Tibial artery (tissue), 4 donors: ENCODE measurements around the gene CRIP3.

Source experiments
- DNase-seq, 2 donors: peaks; one replicate each; pipeline ENCODE4 v3.0.0-alpha.2; 2019
- H3K27ac ChIP-seq, 2 donors: fragments of 200-600 bp; sonication (generic) in 1 of 2; 1 replicate in 1 of 2; 2 replicates in 1 of 2; pipeline ENCODE4 v1.5.1; 2018 to 2019; ENCODE audit warnings: mild to moderate bottlenecking in 1 of 2
- H3K27me3 ChIP-seq, 2 donors: fragments of 200-600 bp; sonication (generic) in 1 of 2; one replicate each; pipeline versions ENCODE4 v1.5.1 to v1.6.0; 2016 to 2019
- H3K36me3 ChIP-seq, 3 donors: fragments of 200-600 bp; sonication (generic) in 2 of 3; one replicate each; pipeline ENCODE4 v1.5.1; 2016 to 2019; ENCODE audit warnings: mild to moderate bottlenecking in 2 of 3
- H3K4me1 ChIP-seq, 4 donors: fragments of 200-600 bp; sonication (generic) in 2 of 4; 1 replicate in 3 of 4; 2 replicates in 1 of 4; pipeline ENCODE4 v1.5.1; 2016 to 2019
- H3K4me3 ChIP-seq, 2 donors: fragments of 200-600 bp; sonication (generic) in 1 of 2; 1 replicate in 1 of 2; 2 replicates in 1 of 2; pipeline ENCODE4 v1.5.1; 2018 to 2019; ENCODE audit warnings: mild to moderate bottlenecking in 2 of 2
- H3K9me3 ChIP-seq, 3 donors: fragments of 200-600 bp; sonication (generic) in 1 of 3; one replicate each; pipeline ENCODE4 v1.5.1; 2016 to 2019
- CTCF ChIP-seq, 2 experiments: fragments of 200-600 bp in 1 of 2; fragments of 450-650 bp in 1 of 2; IDR thresholded peaks; one replicate each; pipeline ENCODE4 v1.5.1; 2017 to 2019; ENCODE audit warnings: antibody characterized with exemption in 2 of 2, mild to moderate bottlenecking in 1 of 2, moderate library complexity in 1 of 2
- intact Hi-C: fragments of 100-400 bp; cut with DNase I; formaldehyde crosslinking; loops from one replicate; pipeline ENCODE4 v1.15.0; 2023; ENCODE audit warnings: low total_unique reads

Gene CRIP3

GRCh38 chr6:43263314-43264178 is 45.1 kb downstream of the CRIP3 start:
- peaks cover 0 to 8% of the 10 kb centered on the region in 2 donors for H3K27me3 ChIP-seq
- peak in 1 of 2 donors; percentile 60 for DNase-seq
- no peaks in the 10 kb centered on the region for H3K36me3 ChIP-seq
- H3K27ac ChIP-seq: no peak overlapping the region
- H3K9me3 ChIP-seq: no peaks in the 10 kb centered on the region
- intact Hi-C loops: loop anchor here (2.0 to 10.0 kb wide), 2 partner anchors 71 to 241 kb away; no protein-coding TSS in a partner anchor
- no peak overlapping the region for H3K4me3 ChIP-seq
- peaks cover 0 to 10% (median 9%) of the 10 kb centered on the region in 4 donors for H3K4me1 ChIP-seq
- peak; percentile 56 to 67 for TF ChIP-seq CTCF (IDR thresholded peaks at IDR 0.05)

DNA sequence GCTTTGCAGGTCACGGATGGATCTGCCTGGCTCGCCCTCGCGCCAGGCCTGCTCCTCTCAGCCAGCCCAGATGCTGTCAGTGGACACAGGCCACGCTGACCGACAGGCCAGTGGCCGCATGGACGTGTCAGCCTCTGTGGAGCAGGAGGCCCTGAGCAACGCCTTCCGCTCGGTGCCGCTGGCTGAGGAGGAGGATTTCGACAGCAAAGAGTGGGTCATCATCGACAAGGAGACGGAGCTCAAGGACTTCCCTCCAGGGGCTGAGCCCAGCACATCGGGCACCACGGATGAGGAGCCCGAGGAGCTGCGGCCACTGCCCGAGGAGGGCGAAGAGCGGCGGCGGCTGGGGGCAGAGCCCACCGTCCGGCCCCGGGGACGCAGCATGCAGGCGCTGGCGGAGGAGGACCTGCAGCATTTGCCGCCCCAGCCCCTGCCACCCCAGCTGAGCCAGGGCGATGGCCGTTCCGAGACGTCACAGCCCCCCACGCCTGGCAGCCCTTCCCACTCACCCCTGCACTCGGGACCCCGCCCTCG is 45.8 kb downstream of the CRIP3 start:
- Histone ChIP-seq H3K4me3 (no peak overlapping the region), H3K27ac (no peak overlapping the region), H3K36me3 (no peaks in the 10 kb centered on the region), H3K9me3 (no peaks in the 10 kb centered on the region), H3K27me3 (peaks cover 0 to 8% of the 10 kb centered on the region in 2 donors), H3K4me1 (peaks cover 0 to 3% (median 2%) of the 10 kb centered on the region in 4 donors)
- no peak for DNase-seq
- intact Hi-C loops: loop anchor here (10.0 kb wide), 1 partner anchor 242 kb away; no protein-coding TSS in a partner anchor
- no peak for TF ChIP-seq CTCF (IDR thresholded peaks at IDR 0.05)

- no peak for TF ChIP-seq CTCF (IDR thresholded peaks at IDR 0.05)
- intact Hi-C loops: loop anchor here (10.0 kb wide), 1 partner anchor 243 kb away; no protein-coding TSS in a partner anchor
- Histone ChIP-seq H3K9me3 (no peaks in the 10 kb centered on the region), H3K36me3 (no peaks in the 10 kb centered on the region), H3K4me3 (no peak overlapping the region), H3K4me1 (no peaks in the 10 kb centered on the region), H3K27me3 (peaks cover 0 to 12% of the 10 kb centered on the region in 2 donors), H3K27ac (no peak overlapping the region)
- DNase-seq: no peak
These were observed 46.4 kb downstream of the CRIP3 start for GRCh38 chr6:43262000-43262779.

DNA sequence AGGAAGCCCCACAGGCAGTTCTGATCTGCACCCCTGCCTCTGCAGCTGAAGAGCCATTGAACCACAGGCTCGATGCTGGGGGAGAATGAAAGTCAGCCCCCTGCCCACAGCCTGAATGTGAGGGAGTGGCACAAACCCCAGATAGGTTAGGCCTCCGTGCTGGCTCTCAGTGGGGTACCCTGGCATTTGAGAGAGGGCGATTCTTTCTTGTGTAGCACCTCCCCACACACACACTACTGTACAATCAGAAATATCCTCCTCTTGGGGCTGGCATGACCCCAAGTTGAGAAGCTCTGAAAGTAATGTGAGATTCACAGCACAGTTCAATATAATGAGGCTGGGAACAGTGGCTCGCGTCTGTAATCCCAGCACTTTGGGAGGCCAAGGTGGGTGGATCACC is 47.4 kb downstream of the CRIP3 start:
- intact Hi-C loops: loop anchor here (10.0 kb wide), 1 partner anchor 244 kb away; no protein-coding TSS in a partner anchor
- DNase-seq: no peak
- Histone ChIP-seq H3K36me3 (no peaks in the 10 kb centered on the region), H3K4me1 (no peaks in the 10 kb centered on the region), H3K9me3 (no peaks in the 10 kb centered on the region), H3K27me3 (peaks cover 0 to 17% of the 10 kb centered on the region in 2 donors), H3K27ac (no peak overlapping the region), H3K4me3 (no peak overlapping the region)
- TF ChIP-seq CTCF (IDR thresholded peaks at IDR 0.05): no peak

- no peak overlapping the region for H3K4me3 ChIP-seq
- H3K27ac ChIP-seq: no peak overlapping the region
- peaks cover 0 to 18% of the 10 kb centered on the region in 2 donors for H3K27me3 ChIP-seq
- no peaks in the 10 kb centered on the region for H3K4me1 ChIP-seq
- no peak for DNase-seq
- no peaks in the 10 kb centered on the region for H3K9me3 ChIP-seq
- intact Hi-C loops: loop anchor here (10.0 kb wide), 1 partner anchor 244 kb away; no protein-coding TSS in a partner anchor
- no peak for TF ChIP-seq CTCF (IDR thresholded peaks at IDR 0.05)
- no peaks in the 10 kb centered on the region for H3K36me3 ChIP-seq
These were observed 47.8 kb downstream of the CRIP3 start for GRCh38 chr6:43260791-43261190.
